ENCODE measurements around the gene IWS1.
"Not testable (repeated sequence)": the region's sequence is repeated elsewhere in the genome, so short reads cannot be mapped to it uniquely, and the experiment has no call there.

IWS1 gene
- total RNA-seq, result 101 to 105 reads per million in 2 donors

GRCh38 chr2:127526132-127527000, at the start of gene IWS1:
Gene IWS1, minus strand, starts transcription at chr2:127526489. Its CDS starts 281 bp downstream, at chr2:127526208.
- peak; percentile 86 for DNase-seq

- DNase-seq, result no peak
Observed at GRCh38 chr2:127575941-127576432, 49.7 kb upstream of the IWS1 start.

- no peak for DNase-seq
Observed at GRCh38 chr2:127575185-127575765, 49.0 kb upstream of the IWS1 start.

DNA sequence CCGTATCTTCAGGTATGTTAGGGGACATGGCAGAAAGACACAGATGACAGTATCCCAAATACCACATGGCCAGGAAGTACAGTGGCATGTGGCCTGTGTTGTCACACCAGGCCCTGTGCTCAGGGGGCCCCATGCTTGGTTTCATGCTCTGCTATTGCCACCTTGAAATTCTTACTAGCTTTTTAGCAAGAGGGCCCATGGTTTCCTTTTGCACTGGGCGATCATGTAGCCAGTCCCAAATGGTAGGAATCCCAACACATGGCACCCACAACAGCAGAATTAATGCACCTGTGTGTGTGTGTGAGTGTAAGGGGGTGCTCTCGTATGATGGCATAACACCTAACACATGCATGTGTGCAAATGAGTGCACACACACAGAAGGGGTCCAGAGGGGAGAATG, 48.4 kb upstream of the IWS1 start:
- no peak for DNase-seq

GRCh38 chr2:127573771-127574170, 47.5 kb upstream of the IWS1 start:
- no peak for DNase-seq

DNA sequence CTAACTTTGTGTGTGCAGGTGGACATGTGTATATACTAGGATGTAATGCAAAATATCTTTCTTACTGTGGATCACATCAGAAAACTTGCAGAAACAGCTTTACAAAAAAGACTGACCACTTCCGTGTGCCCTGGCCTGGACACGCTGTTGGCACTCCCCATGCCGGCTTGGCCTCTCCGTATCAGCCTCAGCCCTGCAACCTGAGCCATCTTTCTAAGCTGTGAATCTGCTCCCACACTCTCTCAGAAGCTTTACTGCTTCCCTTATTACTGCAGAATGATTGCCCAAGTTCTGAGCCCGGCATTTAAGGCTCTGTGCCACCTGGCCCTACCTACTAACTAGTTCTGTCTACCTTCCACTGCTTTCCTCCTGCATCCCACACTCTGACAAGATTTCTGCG, 47.0 kb upstream of the IWS1 start:
- no peak for DNase-seq

GRCh38 chr2:127572841-127573240, 46.6 kb upstream of the IWS1 start:
- no peak for DNase-seq

- DNase-seq, result not testable (repeated sequence)
Observed at GRCh38 chr2:127572352-127572751, 46.1 kb upstream of the IWS1 start.

GRCh38 chr2:127570282-127571250, 44.3 kb upstream of the IWS1 start:
- no peak for DNase-seq

DNA sequence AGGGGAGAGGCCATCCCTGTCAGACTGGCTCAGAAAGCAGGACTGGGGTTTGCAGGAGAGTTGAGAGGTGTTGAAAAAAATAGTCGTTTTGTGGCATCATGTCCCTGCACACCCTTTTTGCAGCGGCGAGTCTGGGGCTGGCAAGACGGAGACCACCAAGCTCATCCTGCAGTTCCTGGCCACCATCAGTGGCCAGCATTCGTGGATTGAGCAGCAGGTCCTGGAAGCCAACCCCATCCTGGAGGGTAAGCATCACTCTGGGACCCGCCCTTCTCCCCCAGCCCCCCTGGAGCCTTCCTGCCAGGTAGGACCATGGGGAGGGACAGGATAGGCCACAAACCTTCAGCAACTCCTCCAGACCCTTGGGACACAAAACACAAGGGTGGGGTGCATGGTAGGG, 43.4 kb upstream of the IWS1 start:
- no peak for DNase-seq

- no peak for DNase-seq
Observed at GRCh38 chr2:127568128-127568527, 41.8 kb upstream of the IWS1 start.

DNA sequence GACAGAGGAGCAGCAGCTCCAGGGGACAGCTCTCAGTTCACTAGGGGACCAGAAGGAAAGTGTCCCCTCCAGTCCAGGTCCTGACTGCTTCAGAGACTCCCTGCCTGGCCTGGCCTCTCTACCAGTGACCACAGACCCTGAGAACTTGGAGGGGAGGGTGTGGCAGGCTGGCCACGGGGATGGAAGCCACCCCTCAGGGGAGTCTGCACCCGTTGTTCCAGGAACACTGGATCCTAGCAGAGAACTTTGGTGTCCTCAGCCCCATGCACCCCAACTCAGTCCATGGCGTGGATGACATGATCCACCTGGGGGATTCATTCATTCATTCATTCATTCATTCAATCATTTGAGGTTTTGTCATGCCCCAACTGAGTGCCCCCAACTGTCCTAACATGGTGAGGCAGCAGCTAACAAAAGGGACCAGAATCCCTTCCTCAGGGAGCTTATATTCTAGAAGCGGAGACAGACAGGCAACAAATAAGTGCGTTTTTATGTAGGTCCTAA, 41.1 kb upstream of the IWS1 start:
- no peak for DNase-seq

- no peak for DNase-seq
Observed at GRCh38 chr2:127566576-127566975, 40.3 kb upstream of the IWS1 start.

DNA sequence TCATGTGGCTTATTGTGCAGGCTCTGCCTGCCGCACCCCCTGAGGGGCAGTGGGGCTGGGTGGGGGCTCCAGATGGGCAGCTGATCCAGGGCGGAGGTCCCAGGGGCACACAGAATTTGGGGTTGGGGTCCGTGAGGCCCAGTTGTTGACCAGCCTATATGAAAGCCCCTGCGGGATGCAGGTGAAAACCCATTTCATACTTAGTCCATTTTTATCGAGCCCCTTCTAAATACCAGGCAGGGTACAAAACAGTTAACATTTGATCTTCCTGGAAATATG, 39.8 kb upstream of the IWS1 start:
- no peak for DNase-seq

GRCh38 chr2:127565261-127566138, 39.2 kb upstream of the IWS1 start:
- DNase-seq, result no peak

- DNase-seq, result no peak
Observed at GRCh38 chr2:127564429-127565260, 38.4 kb upstream of the IWS1 start.

- no peak for DNase-seq
Observed at GRCh38 chr2:127563458-127564428, 37.5 kb upstream of the IWS1 start.

DNA sequence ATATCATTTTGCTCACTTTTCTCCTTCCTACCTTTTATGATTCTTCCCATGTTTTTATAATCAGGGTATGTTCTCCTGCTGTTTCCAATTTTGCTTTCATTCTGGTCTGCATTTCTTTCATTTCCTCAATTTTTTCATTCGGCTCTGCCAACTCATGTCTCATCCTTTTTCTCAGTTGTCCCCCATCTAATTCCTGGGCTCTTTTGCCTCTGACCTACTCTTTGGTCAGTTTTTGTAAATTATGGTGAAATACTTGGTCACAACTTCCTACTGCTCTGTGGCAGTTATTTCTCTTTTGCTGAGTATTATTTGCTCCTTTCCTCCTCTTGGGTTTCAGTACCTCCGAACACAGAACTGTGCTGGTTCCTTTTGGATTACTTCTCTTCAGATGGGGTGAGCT, 36.6 kb upstream of the IWS1 start:
- DNase-seq, result no peak

- DNase-seq, result no peak
Observed at GRCh38 chr2:127561371-127561770, 35.1 kb upstream of the IWS1 start.

DNA sequence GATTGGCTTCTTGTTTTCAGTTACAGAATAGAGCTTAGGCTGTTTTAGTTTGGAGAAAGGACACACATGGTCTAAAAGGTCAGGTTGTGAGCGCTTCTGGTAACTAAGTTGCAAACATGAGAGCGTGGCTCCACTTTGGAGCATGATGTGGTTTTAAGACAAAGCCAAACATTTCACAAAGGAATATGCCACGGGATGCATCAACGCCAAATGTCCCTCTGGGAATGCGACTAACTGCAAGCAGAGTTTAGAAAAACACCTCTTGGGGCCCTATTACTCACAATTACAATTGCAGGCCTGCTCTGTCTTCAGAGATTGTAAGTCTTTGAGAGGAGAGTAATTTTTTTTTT, 34.6 kb upstream of the IWS1 start:
- no peak for DNase-seq

All from activated gamma-delta T cell (primary cell).